Hepatocyte (in vitro differentiated cells): Measurements from ENCODE around the gene INPP4B.

ENCODE experiments used
- CTCF ChIP-seq: fragments of 200-600 bp; sonication (generic); IDR thresholded peaks from 2 replicates; pipeline ENCODE4 v1.5.1; 2016; ENCODE audit warnings: antibody characterized with exemption, mild to moderate bottlenecking; ENCODE audit not compliant: poor library complexity
- EZH2 ChIP-seq: fragments of 200-600 bp; sonication (generic); IDR thresholded peaks from 2 replicates; pipeline ENCODE4 v1.6.1; 2016; ENCODE audit warnings: antibody characterized with exemption, mild to moderate bottlenecking, borderline replicate concordance
- EZH2phosphoT487 ChIP-seq: fragments of 200-600 bp; sonication (generic); IDR thresholded peaks from one replicate; pipeline ENCODE4 v1.6.1; 2018; ENCODE audit warnings: antibody characterized with exemption, mild to moderate bottlenecking, low read depth, moderate library complexity; ENCODE audit not compliant: unreplicated experiment, severe bottlenecking

DNA sequence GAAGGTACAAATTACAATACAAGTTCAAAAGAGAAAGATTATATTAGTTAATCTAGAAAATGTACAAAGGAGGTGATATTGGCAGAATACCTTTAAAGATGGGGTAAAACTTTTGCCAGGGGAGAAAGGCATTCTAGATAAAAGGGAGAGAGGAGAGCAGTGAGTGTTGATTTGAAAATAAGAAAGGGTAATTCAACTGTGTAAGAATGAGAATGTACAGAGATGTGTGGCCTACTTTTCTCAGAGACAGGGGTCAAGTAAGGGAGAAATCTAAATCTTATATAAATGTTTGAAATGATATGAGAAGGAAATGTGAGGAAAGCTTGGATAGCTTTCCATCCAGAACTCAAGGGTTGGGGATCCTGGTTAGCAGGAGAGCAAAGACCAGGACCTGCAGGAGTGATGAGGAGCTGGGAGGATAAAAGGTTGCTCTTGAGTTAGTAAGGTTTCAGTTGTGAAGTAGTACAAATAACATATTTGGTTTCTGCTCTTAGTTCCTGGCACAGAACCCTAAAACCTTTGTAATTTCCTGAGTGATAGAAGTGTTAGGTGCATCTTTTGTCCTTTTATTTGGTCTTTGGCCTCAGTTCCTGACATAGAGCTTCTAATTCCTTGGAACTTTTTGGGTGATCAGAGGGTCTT is 489.9 kb downstream of the INPP4B start:
- no peak for TF ChIP-seq CTCF
- TF ChIP-seq EZH2, result no peak
- TF ChIP-seq EZH2phosphoT487, result no peak
